Endothelial cell of umbilical vein (primary cell): ENCODE results near the gene OPRL1. TPM values are rescaled to one million over a fixed set of nuclear protein-coding genes. Genes with fewer than 3 reads are reported as not detected.

Experiments
- BruUV-seq: library from RNA; stranded (reverse); fragments of 400-500 nt; replicated peaks from 2 replicates; lab custom pipeline; 2021; lab: Mats Ljungman, UMichigan
- CTCF ChIA-PET: fragments of 300-600, 350-600 bp; sonication (Branson Sonifier 250); formaldehyde crosslinking; loops from one replicate; lab custom pipeline; 2021; ENCODE audit warnings: antibody characterized with exemption, inconsistent platforms; lab: Charles Lee
- POLR2A ChIA-PET: fragments of 300-600, 350-600 bp; sonication (Branson Sonifier 250); formaldehyde crosslinking; loops from one replicate; lab custom pipeline; 2021; ENCODE audit warnings: antibody characterized with exemption, inconsistent platforms; lab: Charles Lee
- DNase-seq: peaks from one replicate; pipeline ENCODE4 v3.0.0-alpha.2; 2011; ENCODE audit warnings: low read depth, low spot score
- FAIRE-seq: peaks from 2 replicates; lab custom pipeline; 2011; peaks lifted over from hg19 to GRCh38; lab: Jason Lieb, UNC
- H2AFZ ChIP-seq: 2 replicates; pipeline ENCODE4 v1.6.0; 2012; ENCODE audit warnings: low read depth, low read length, control low read depth, inconsistent platforms
- H3K27ac ChIP-seq: 2 replicates; pipeline ENCODE4 v1.5.1; 2011; ENCODE audit warnings: low read depth, mild to moderate bottlenecking, control low read depth, low read length, moderate library complexity; ENCODE audit not compliant: insufficient read depth
- H3K27me3 ChIP-seq, 2 experiments: 2 replicates each; pipeline versions ENCODE4 v1.6.0 to v1.6.1; 2011; ENCODE audit warnings: low read length in 2 of 2, mixed read lengths in 1 of 2; ENCODE audit not compliant: control insufficient read depth in 2 of 2, insufficient read depth in 2 of 2
- H3K36me3 ChIP-seq, 2 experiments: 2 replicates in 1 of 2; 3 replicates in 1 of 2; pipeline ENCODE4 v1.5.1; 2011; ENCODE audit warnings: low read length in 2 of 2, mild to moderate bottlenecking in 1 of 2, moderate library complexity in 1 of 2; ENCODE audit not compliant: control insufficient read depth in 2 of 2, insufficient read depth in 2 of 2; ENCODE audit errors: extremely low read depth in 1 of 2
- H3K4me1 ChIP-seq: 3 replicates; pipeline ENCODE4 v1.5.1; 2011; ENCODE audit warnings: mild to moderate bottlenecking, low read length; ENCODE audit not compliant: control insufficient read depth, insufficient read depth; ENCODE audit errors: extremely low read depth
- H3K4me2 ChIP-seq: 2 replicates; pipeline ENCODE4 v1.6.1; 2011; ENCODE audit warnings: low read length, control low read depth, mixed read lengths; ENCODE audit not compliant: insufficient read depth
- H3K4me3 ChIP-seq, 3 experiments: fragments of 200-600 bp in 1 of 3; sonication (generic), shearing (Covaris generic) in 1 of 3; replicated peaks in 1 of 3; 2 replicates each; pipeline ENCODE4 v1.5.1; 2011 to 2016; ENCODE audit warnings: control low read depth in 3 of 3, low read length in 3 of 3, mild to moderate bottlenecking in 2 of 3, inconsistent platforms in 1 of 3, low read depth in 1 of 3, moderate library complexity in 1 of 3; ENCODE audit not compliant: insufficient read depth in 1 of 3
- H3K79me2 ChIP-seq: 2 replicates; pipeline ENCODE4 v1.6.0; 2012; ENCODE audit warnings: low read length, inconsistent platforms; ENCODE audit not compliant: control insufficient read depth, insufficient read depth
- H3K9ac ChIP-seq: replicated peaks from 2 replicates; pipeline ENCODE3; 2011; ENCODE audit warnings: low read length, control low read depth; ENCODE audit not compliant: insufficient read depth; ENCODE audit errors: extremely low read depth
- H3K9me1 ChIP-seq: replicated peaks from 3 replicates; pipeline ENCODE4 v1.6.0; 2011; ENCODE audit warnings: mild to moderate bottlenecking, low read length; ENCODE audit not compliant: control insufficient read depth, insufficient read depth; ENCODE audit errors: extremely low read depth
- H3K9me3 ChIP-seq: replicated peaks from 2 replicates; pipeline ENCODE4 v1.5.1; 2012; ENCODE audit warnings: low read length, inconsistent platforms; ENCODE audit not compliant: control insufficient read depth, insufficient read depth
- H4K20me1 ChIP-seq: replicated peaks from 2 replicates; pipeline ENCODE3; 2011; ENCODE audit warnings: mild to moderate bottlenecking, low read length; ENCODE audit not compliant: control insufficient read depth, insufficient read depth; ENCODE audit errors: extremely low read depth
- CTCF ChIP-seq, 2 donors: IDR thresholded peaks; 1 replicate in 1 of 2; 2 replicates in 1 of 2; pipeline ENCODE4 v1.5.1; 2011; ENCODE audit warnings: low read length in 2 of 2, mild to moderate bottlenecking in 2 of 2, moderate library complexity in 2 of 2, control low read depth in 1 of 2, inconsistent platforms in 1 of 2, low read depth in 1 of 2; ENCODE audit not compliant: insufficient read depth in 1 of 2; ENCODE audit errors: extremely low read depth in 1 of 2
- EZH2 ChIP-seq: IDR thresholded peaks from 2 replicates; pipeline ENCODE4 v1.6.1; 2012; ENCODE audit warnings: borderline replicate concordance, low read depth, mild to moderate bottlenecking, moderate library complexity, low read length, inconsistent platforms; ENCODE audit not compliant: severe bottlenecking
- FOS ChIP-seq: IDR thresholded peaks from 2 replicates; pipeline ENCODE4 v1.6.1; 2011; ENCODE audit warnings: mild to moderate bottlenecking, low read length, moderate library complexity, borderline replicate concordance; ENCODE audit not compliant: insufficient read depth
- GATA2 ChIP-seq: IDR thresholded peaks from 2 replicates; pipeline ENCODE4 v1.7.0; 2011; ENCODE audit warnings: low read depth, mild to moderate bottlenecking, moderate library complexity, mixed read lengths, low read length; ENCODE audit not compliant: insufficient read length, insufficient read depth
- JUN ChIP-seq: IDR thresholded peaks from 2 replicates; pipeline ENCODE4 v1.6.1; 2011; ENCODE audit warnings: borderline replicate concordance, low read depth; ENCODE audit not compliant: insufficient read length, insufficient read depth
- MAX ChIP-seq: IDR thresholded peaks from 2 replicates; pipeline ENCODE4 v1.6.1; 2011; ENCODE audit not compliant: insufficient read depth, insufficient read length
- MYC ChIP-seq: IDR thresholded peaks from one replicate; pipeline ENCODE4 v1.6.1; 2011; ENCODE audit warnings: mild to moderate bottlenecking, low read depth, low read length
- POLR2A ChIP-seq: IDR thresholded peaks from 2 replicates; pipeline ENCODE4 v1.6.1; 2012; ENCODE audit warnings: low read depth, mild to moderate bottlenecking, control low read depth, low read length
- POLR2AphosphoS5 ChIP-seq: IDR thresholded peaks from 2 replicates; pipeline ENCODE4 v1.6.1; 2012; ENCODE audit warnings: low read depth, mild to moderate bottlenecking, control low read depth, low read length, moderate library complexity; ENCODE audit not compliant: insufficient read depth
- dilution Hi-C: fragments of 300-500 bp; cut with MboI; formaldehyde crosslinking; loops from one replicate; pipeline ENCODE4 v1.15.0; 2019; ENCODE audit warnings: low sequenced_read_pairs; ENCODE audit not compliant: extremely low pct_ligation_motif_present
- intact Hi-C: fragments of 100-400 bp; cut with micrococcal nuclease; formaldehyde crosslinking; loops from one replicate; pipeline ENCODE4 v1.10.0; 2022
- polyA plus RNA-seq, 4 experiments: library from polyadenylated mRNA; depleted of rRNA in 3 of 4; stranded (reverse) in 3 of 4; unstranded in 1 of 4; fragments of >200 nt; gene quantifications; 2 replicates each; pipeline versions ENCODE4 v1.2.1 to v1.2.3, GENCODE V29; 2011 to 2012; ENCODE audit warnings: missing spikeins in 1 of 4
- total RNA-seq: library from RNA; stranded (reverse); gene quantifications from 2 replicates; pipeline ENCODE4 v1.2.3, GENCODE V29; 2021

OPRL1 gene
- total and polyA plus RNA-seq, 2 donors (not counting 3 experiments of a cell fraction or from before 2014, with no cell fraction given), result 1.9 to 2.0 TPM

- no peak for FAIRE-seq
- TF ChIP-seq MAX (no peak), POLR2AphosphoS5 (no peak), CTCF (IDR thresholded peaks at IDR 0.05; ENCODE audit: extremely low read depth in 1 of 2, insufficient read depth in 1 of 2, low read depth in 1 of 2, low read length in 2 of 2) (no peak), POLR2A (no peak), MYC (no peak), EZH2 (no peak)
- ChIA-PET POLR2A (no interaction called here), CTCF (no interaction called here)
- no peak for DNase-seq
- H3K27ac ChIP-seq, result no peak overlapping the region
- no peaks in the 10 kb centered on the region for H3K9me3 ChIP-seq
- no TSS peak for BruUV-seq
- H3K36me3 ChIP-seq, result peaks cover 0 to 21% of the 10 kb centered on the region in 2 experiments
- no peaks in the 10 kb centered on the region for H3K27me3 ChIP-seq
- no peaks in the 10 kb centered on the region for H4K20me1 ChIP-seq
- intact Hi-C loops (no loop called here), dilution Hi-C loops (no loop called here)
- no peak overlapping the region for H3K9ac ChIP-seq
- H2AFZ ChIP-seq, result no peak overlapping the region
- no peak overlapping the region for H3K4me2 ChIP-seq
- peaks cover 6% of the 10 kb centered on the region for H3K79me2 ChIP-seq
- no peaks in the 10 kb centered on the region for H3K9me1 ChIP-seq
- no peak overlapping the region for H3K4me3 ChIP-seq
- peaks cover 14% of the 10 kb centered on the region for H3K4me1 ChIP-seq
These were observed 4.9 kb upstream of the OPRL1 start for GRCh38 chr20:64074963-64075362.

- H3K9me3 ChIP-seq, result no peaks in the 10 kb centered on the region
- intact Hi-C loops (no loop called here), dilution Hi-C loops (no loop called here)
- peaks cover 6% of the 10 kb centered on the region for H3K79me2 ChIP-seq
- H2AFZ ChIP-seq, result no peak overlapping the region
- H3K27ac ChIP-seq, result no peak overlapping the region
- FAIRE-seq (no peak), DNase-seq (no peak)
- no peak for TF ChIP-seq POLR2A
- TF ChIP-seq MYC, result no peak
- TF ChIP-seq GATA2, result no peak
- TF ChIP-seq EZH2, result no peak
- no peak for TF ChIP-seq CTCF (IDR thresholded peaks at IDR 0.05; ENCODE audit: extremely low read depth in 1 of 2, insufficient read depth in 1 of 2, low read depth in 1 of 2, low read length in 2 of 2)
- no peak for TF ChIP-seq MAX
- TF ChIP-seq JUN, result no peak
- no peak for TF ChIP-seq FOS
- TF ChIP-seq POLR2AphosphoS5, result no peak
- CTCF ChIA-PET, result no interaction called here
- H3K9me1 ChIP-seq, result no peaks in the 10 kb centered on the region
- BruUV-seq, result no TSS peak
- no peak overlapping the region for H3K9ac ChIP-seq
- peaks cover 14% of the 10 kb centered on the region for H3K4me1 ChIP-seq
- no peaks in the 10 kb centered on the region for H3K27me3 ChIP-seq
- H3K36me3 ChIP-seq, result peaks cover 0 to 21% of the 10 kb centered on the region in 2 experiments
- H3K4me2 ChIP-seq, result no peak overlapping the region
- no peak overlapping the region for H3K4me3 ChIP-seq
- POLR2A ChIA-PET, result no interaction called here
- no peaks in the 10 kb centered on the region for H4K20me1 ChIP-seq
These were observed 4.3 kb upstream of the OPRL1 start for GRCh38 chr20:64075556-64075955.
